Progenitor cell of endocrine pancreas (in vitro differentiated cells): ENCODE data around the gene DMGDH. TPM values are rescaled to one million over a fixed set of nuclear protein-coding genes. Genes with fewer than 3 reads are reported as not detected.

Experiments used
- DNase-seq: peaks from one replicate; pipeline ENCODE4 v3.0.0; 2021; ENCODE audit warnings: low spot score; ENCODE audit not compliant: unreplicated experiment
- H3K27ac Mint-ChIP-seq: 2 replicates; pipeline ENCODE4 v1.8.0; 2021; ENCODE audit warnings: mild to moderate bottlenecking, moderate library complexity, mixed read lengths
- H3K27me3 Mint-ChIP-seq: 2 replicates; pipeline ENCODE4 v1.8.0; 2021; ENCODE audit warnings: mixed read lengths
- H3K36me3 Mint-ChIP-seq: 2 replicates; pipeline ENCODE4 v1.8.0; 2022; ENCODE audit warnings: mixed read lengths; ENCODE audit not compliant: insufficient read depth
- H3K4me1 Mint-ChIP-seq: 2 replicates; pipeline ENCODE4 v1.8.0; 2021; ENCODE audit warnings: low read depth, mixed read lengths
- H3K4me3 Mint-ChIP-seq: 2 replicates; pipeline ENCODE4 v1.8.0; 2021; ENCODE audit warnings: low read depth, mild to moderate bottlenecking, moderate library complexity, mixed read lengths
- H3K9me3 Mint-ChIP-seq: 2 replicates; pipeline ENCODE4 v1.8.0; 2021; ENCODE audit warnings: low read depth, mixed read lengths
- total RNA-seq: library from RNA; stranded (reverse); gene quantifications from 2 replicates; pipeline ENCODE4 v1.2.1, GENCODE V29; 2021
- TF ChIP-seq, protein P1 (sequence below): fragments of 200-600 bp; sonication (generic); IDR thresholded peaks from one replicate; pipeline ENCODE4 v1.5.0; 2021; ENCODE audit warnings: antibody characterized with exemption, mild to moderate bottlenecking; ENCODE audit not compliant: unreplicated experiment

The DMGDH gene
- total RNA-seq, 1 donor from 2014 or later: 0.84 TPM

DNA sequence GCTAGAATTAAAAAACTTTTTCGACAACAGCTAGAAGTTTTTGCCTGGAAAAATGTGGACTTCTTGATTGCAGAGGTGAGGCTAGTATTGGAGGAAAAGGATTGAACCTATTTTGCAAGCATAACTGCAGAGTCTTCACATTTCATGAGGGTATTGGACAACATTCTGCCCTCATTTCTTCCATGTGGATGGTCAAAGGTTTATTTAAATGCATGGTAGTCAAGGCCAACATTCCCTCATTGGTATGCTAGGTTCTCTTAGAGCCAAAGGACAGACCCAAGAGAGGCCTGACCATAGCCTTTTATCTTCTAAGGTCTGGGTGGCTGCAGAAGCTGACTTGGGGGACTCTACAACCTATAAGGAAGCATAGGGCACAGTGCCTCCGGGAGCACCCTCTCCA, 11.3 kb upstream of the DMGDH start:
- H3K36me3 Mint-ChIP-seq: no peaks in the 10 kb centered on the region
- no peak for DNase-seq
- no peaks in the 10 kb centered on the region for H3K9me3 Mint-ChIP-seq
- no peaks in the 10 kb centered on the region for H3K27me3 Mint-ChIP-seq
- H3K4me3 Mint-ChIP-seq: no peak overlapping the region
- H3K27ac Mint-ChIP-seq: no peak overlapping the region
- TF ChIP-seq, protein P1, sequence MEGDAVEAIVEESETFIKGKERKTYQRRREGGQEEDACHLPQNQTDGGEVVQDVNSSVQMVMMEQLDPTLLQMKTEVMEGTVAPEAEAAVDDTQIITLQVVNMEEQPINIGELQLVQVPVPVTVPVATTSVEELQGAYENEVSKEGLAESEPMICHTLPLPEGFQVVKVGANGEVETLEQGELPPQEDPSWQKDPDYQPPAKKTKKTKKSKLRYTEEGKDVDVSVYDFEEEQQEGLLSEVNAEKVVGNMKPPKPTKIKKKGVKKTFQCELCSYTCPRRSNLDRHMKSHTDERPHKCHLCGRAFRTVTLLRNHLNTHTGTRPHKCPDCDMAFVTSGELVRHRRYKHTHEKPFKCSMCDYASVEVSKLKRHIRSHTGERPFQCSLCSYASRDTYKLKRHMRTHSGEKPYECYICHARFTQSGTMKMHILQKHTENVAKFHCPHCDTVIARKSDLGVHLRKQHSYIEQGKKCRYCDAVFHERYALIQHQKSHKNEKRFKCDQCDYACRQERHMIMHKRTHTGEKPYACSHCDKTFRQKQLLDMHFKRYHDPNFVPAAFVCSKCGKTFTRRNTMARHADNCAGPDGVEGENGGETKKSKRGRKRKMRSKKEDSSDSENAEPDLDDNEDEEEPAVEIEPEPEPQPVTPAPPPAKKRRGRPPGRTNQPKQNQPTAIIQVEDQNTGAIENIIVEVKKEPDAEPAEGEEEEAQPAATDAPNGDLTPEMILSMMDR: no peak
- no peaks in the 10 kb centered on the region for H3K4me1 Mint-ChIP-seq

DNA sequence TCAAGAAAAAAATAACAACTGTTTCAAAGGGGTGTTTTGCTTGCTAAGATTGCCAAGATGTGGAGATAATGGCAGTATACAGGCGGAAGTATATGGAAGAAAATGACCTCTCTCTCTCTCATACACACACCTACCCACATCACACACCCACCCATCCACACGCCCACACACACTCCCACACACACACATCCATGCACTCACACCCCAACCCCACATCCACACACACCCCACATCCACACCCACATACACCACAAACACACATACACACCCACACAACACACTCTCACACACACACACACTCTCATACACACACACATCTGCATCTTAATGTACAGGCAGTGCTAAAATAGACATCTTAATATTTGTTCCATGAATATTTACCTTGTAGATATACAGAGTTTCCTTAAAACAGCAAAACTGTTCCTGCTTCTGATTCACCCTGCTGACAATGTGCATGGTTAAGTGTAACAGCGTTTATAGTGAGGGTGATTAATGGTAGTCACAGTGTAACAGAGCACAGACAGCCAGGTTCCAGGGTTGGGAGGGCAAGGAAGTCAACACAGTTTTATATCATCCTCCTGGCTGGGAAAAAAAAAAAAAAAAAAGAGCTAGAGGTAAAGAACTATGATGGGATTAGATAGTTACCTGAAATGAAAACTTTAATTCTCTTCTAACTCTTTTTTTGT, 8.3 kb upstream of the DMGDH start:
- Mint-ChIP-seq H3K9me3 (peaks cover 2% of the 10 kb centered on the region), H3K4me3 (no peak overlapping the region), H3K4me1 (no peaks in the 10 kb centered on the region), H3K27me3 (no peaks in the 10 kb centered on the region), H3K27ac (no peak overlapping the region), H3K36me3 (no peaks in the 10 kb centered on the region)
- TF ChIP-seq, protein P1: no peak
- no peak for DNase-seq

DNA sequence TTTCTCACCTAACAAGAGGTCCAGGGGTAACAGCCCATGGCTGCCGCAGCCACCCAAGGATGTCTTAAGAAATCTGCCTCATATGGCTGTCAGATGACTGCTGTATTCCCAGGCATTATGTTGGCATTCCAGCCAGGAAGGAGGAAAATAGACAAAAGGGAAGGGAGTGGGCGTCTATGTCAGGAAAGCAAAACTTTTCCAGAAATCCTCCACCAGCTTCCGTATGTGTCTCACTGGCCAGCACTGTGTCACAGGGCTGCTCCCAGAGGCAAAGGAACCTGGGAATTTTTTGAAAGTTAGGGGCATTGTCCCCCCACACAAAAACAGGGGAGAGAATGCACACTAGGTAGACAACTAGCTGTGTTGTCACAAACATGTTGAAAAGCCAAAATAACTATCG, 7.3 kb upstream of the DMGDH start:
- no peaks in the 10 kb centered on the region for H3K36me3 Mint-ChIP-seq
- H3K4me1 Mint-ChIP-seq: no peaks in the 10 kb centered on the region
- H3K4me3 Mint-ChIP-seq: no peak overlapping the region
- peaks cover 6% of the 10 kb centered on the region for H3K9me3 Mint-ChIP-seq
- no peaks in the 10 kb centered on the region for H3K27me3 Mint-ChIP-seq
- no peak for DNase-seq
- TF ChIP-seq, protein P1: no peak
- no peak overlapping the region for H3K27ac Mint-ChIP-seq

DNA sequence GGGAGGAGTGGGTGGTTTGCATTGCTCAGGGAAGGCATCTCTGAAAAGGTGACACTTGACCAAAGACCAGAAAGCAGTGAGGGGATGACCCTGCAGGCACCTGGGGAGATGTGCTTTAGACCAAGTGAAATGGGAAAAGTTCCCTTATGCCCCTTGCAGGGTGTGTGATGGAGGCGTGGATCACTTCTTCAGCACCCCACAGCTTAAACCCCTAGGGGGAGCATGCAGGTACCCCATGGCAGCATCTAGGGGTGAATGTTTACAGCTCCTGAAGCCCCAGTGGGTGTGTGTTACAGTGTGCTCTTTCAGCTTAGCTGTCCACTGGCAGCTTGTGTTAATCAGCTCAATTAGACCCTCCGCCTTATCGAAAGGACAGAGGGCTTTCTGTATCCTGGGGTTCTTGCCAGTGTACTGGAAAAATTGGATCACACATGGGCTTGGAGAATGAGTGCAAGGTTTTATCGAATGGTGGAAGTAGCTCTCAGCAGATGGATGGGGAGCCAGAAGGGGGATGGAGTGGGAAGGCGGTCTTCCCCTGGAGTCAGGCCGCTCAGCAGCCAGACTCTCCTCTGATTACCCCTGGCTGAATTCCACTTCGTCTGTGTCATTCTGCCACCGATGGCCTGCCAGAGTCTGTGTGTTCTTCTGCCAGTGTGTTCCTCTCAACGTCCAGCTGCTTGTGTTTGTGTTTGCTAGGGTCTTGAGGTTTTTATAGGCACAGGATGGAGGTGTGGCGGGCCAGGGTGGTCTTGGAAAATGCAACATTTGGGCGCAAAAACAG, 6.4 kb upstream of the DMGDH start:
- H3K27me3 Mint-ChIP-seq: no peaks in the 10 kb centered on the region
- no peaks in the 10 kb centered on the region for H3K4me1 Mint-ChIP-seq
- no peak for DNase-seq
- peaks cover 6% of the 10 kb centered on the region for H3K9me3 Mint-ChIP-seq
- no peak overlapping the region for H3K27ac Mint-ChIP-seq
- no peak overlapping the region for H3K4me3 Mint-ChIP-seq
- TF ChIP-seq, protein P1: no peak
- H3K36me3 Mint-ChIP-seq: no peaks in the 10 kb centered on the region

DNA sequence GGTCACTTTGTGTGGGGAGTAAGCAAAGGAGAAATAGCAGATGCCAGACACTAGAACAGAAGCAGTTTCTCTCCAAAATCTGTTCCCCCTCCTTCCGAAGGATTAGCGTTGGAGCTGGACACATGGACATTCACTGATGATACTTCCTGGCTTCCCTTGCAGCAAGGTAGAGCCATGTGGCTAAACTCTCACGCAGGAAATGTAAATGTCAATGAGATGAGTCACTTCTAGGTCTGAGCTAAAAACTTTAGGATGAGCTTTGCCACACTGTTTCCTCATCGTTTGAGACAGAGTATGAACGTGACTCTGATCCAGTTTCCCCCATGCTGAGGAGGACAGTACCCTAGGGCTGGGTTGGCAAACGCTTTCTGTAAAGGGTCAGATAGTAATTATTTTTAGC, 5.2 kb upstream of the DMGDH start:
- no peak for DNase-seq
- TF ChIP-seq, protein P1: no peak
- Mint-ChIP-seq H3K36me3 (no peaks in the 10 kb centered on the region), H3K27me3 (no peaks in the 10 kb centered on the region), H3K27ac (no peak overlapping the region), H3K4me3 (no peak overlapping the region), H3K9me3 (peaks cover 6% of the 10 kb centered on the region), H3K4me1 (no peaks in the 10 kb centered on the region)
